GM18507 (cell line): Measurements from ENCODE around the gene INPP5E.

Source experiments
- DNase-seq: peaks from one replicate; pipeline ENCODE4 v3.0.0; 2011; ENCODE audit warnings: low read depth; ENCODE audit not compliant: insufficient read length; ENCODE audit errors: extremely low spot score
- FAIRE-seq: peaks from 2 replicates; lab custom pipeline; 2011; peaks lifted over from hg19 to GRCh38; lab: Jason Lieb, UNC

Gene INPP5E

GRCh38 chr9:136439481-136440408, at the start of gene INPP5E:
Gene INPP5E (minus strand): TSS chr9:136439845. CDS start chr9:136439419, 426 bp downstream.
- FAIRE-seq (peak; percentile 71), DNase-seq (peak; percentile 86)

GRCh38 chr9:136488247-136489214, 48.9 kb upstream of the INPP5E start:
- FAIRE-seq (peak; percentile 61), DNase-seq (no peak)

GRCh38 chr9:136487672-136488071, 48.0 kb upstream of the INPP5E start:
- no peak for FAIRE-seq
- no peak for DNase-seq

- no peak for DNase-seq
- FAIRE-seq: no peak
Measured at GRCh38 chr9:136486823-136487620, 47.4 kb upstream of the INPP5E start.

GRCh38 chr9:136486131-136486530, 46.5 kb upstream of the INPP5E start:
- FAIRE-seq (no peak), DNase-seq (no peak)

GRCh38 chr9:136485049-136486045, 45.7 kb upstream of the INPP5E start:
- FAIRE-seq: peak; percentile 80
- DNase-seq: peak; percentile 59

- DNase-seq (no peak), FAIRE-seq (no peak)
Measured at GRCh38 chr9:136484153-136485048, 44.8 kb upstream of the INPP5E start.

- FAIRE-seq (no peak), DNase-seq (peak; percentile 94)
Measured at GRCh38 chr9:136483589-136484152, 44.0 kb upstream of the INPP5E start.

GRCh38 chr9:136482793-136483588, 43.3 kb upstream of the INPP5E start, which contains the start of gene SEC16A:
Gene SEC16A (minus strand): TSS chr9:136483040. CDS start chr9:136477615, 5,425 bp downstream.
- DNase-seq (peak; percentile 89), FAIRE-seq (peak; percentile 90)

- FAIRE-seq: peak; percentile 55
- no peak for DNase-seq
Measured at GRCh38 chr9:136482046-136482792, 42.6 kb upstream of the INPP5E start.

GRCh38 chr9:136481558-136481957, 41.9 kb upstream of the INPP5E start:
- FAIRE-seq: no peak
- DNase-seq: no peak

- no peak for FAIRE-seq
- DNase-seq: no peak
Measured at GRCh38 chr9:136476369-136477150, 36.9 kb upstream of the INPP5E start.

- FAIRE-seq: no peak
- no peak for DNase-seq
Measured at GRCh38 chr9:136474974-136475865, 35.6 kb upstream of the INPP5E start.
